ENCODE results near the gene UGT1A9.
"Not testable (repeated sequence)": the region's sequence is repeated elsewhere in the genome, so short reads cannot be mapped to it uniquely, and the experiment has no call there.

UGT1A9 gene

DNA sequence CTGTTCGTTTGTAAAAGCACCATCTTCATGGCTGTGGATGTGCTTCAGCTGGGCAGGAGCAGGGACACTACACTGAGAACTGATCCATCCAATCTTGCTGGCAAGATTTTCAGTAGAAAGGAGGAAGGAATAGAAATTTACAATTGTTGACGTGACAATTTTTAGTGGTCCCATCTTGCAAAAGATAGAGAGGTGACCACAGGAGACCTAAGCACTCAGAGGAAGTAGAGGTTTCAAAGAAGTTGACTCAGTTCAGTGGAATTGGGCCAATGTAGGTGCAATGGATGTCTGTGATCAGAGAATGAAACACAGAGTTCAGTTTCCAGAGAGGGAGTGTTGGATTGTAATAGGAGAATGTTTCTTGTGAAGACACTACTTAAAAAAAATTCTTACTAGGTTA, 42.4 kb downstream of the UGT1A9 start:
- Histone ChIP-seq H3K4me2 (ENCODE audit: insufficient read depth, low read length) (no peak overlapping the region), H3K4me1 (ENCODE audit: insufficient read depth, low read length) (no peaks in the 10 kb centered on the region), H3K9me3 (ENCODE audit: insufficient read depth, low read length, severe bottlenecking) (no peaks in the 10 kb centered on the region), H3K79me2 (ENCODE audit: insufficient read depth, low read length) (no peaks in the 10 kb centered on the region), H3K9ac (ENCODE audit: low read depth, low read length) (no peak overlapping the region), H4K20me1 (ENCODE audit: insufficient read depth, low read length) (no peaks in the 10 kb centered on the region), H3K4me3 (ENCODE audit: low read depth in 1 of 2, low read length in 2 of 2) (no peak overlapping the region), H3K27ac (ENCODE audit: low read length) (no peak overlapping the region), H2AFZ (ENCODE audit: low read depth, low read length) (no peak overlapping the region), H3K36me3 (ENCODE audit: insufficient read depth, low read length) (no peaks in the 10 kb centered on the region), H3K27me3 (ENCODE audit: insufficient read depth, low read length, poor library complexity) (peaks cover 7% of the 10 kb centered on the region)
- ATAC-seq (ENCODE audit: insufficient read depth, low read depth) (no peak), DNase-seq (no peak)
- TF ChIP-seq EZH2 (IDR thresholded peaks at IDR 0.05; ENCODE audit: borderline replicate concordance, low read depth, low read length, severe bottlenecking) = no peak
- TF ChIP-seq, protein P1, sequence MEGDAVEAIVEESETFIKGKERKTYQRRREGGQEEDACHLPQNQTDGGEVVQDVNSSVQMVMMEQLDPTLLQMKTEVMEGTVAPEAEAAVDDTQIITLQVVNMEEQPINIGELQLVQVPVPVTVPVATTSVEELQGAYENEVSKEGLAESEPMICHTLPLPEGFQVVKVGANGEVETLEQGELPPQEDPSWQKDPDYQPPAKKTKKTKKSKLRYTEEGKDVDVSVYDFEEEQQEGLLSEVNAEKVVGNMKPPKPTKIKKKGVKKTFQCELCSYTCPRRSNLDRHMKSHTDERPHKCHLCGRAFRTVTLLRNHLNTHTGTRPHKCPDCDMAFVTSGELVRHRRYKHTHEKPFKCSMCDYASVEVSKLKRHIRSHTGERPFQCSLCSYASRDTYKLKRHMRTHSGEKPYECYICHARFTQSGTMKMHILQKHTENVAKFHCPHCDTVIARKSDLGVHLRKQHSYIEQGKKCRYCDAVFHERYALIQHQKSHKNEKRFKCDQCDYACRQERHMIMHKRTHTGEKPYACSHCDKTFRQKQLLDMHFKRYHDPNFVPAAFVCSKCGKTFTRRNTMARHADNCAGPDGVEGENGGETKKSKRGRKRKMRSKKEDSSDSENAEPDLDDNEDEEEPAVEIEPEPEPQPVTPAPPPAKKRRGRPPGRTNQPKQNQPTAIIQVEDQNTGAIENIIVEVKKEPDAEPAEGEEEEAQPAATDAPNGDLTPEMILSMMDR (IDR thresholded peaks at IDR 0.05; ENCODE audit: borderline replicate concordance, extremely low read depth, low read length, poor library complexity, severe bottlenecking) = no peak

DNA sequence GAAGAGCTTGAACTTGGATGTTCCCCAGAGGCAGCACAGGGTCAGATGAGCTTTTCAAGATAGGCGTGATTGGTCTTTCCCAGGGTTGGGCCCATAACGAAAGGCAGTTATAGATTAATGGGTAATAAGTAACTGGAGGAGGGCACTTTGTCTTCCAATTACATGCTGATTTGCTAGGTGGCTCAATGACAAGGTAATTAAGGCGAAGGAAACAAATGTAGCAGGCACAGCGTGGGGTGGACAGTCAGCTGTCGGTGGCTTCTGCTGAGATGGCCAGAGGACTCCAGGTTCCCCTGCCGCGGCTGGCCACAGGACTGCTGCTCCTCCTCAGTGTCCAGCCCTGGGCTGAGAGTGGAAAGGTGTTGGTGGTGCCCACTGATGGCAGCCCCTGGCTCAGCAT, 46.9 kb downstream of the UGT1A9 start, which contains the start of gene UGT1A4:
Gene UGT1A4 (plus strand): TSS at position 185 of the 400 bp plus-strand sequence. CDS start 85 bp downstream, at position 270.
- Histone ChIP-seq H3K9me3 (ENCODE audit: insufficient read depth, low read length, severe bottlenecking) (no peaks in the 10 kb centered on the region), H3K36me3 (ENCODE audit: insufficient read depth, low read length) (no peaks in the 10 kb centered on the region), H3K27ac (ENCODE audit: low read length) (no peak within 1 kb of the TSS), H3K4me2 (ENCODE audit: insufficient read depth, low read length) (no peak within 1 kb of the TSS), H2AFZ (ENCODE audit: low read depth, low read length) (no peak within 1 kb of the TSS), H4K20me1 (ENCODE audit: insufficient read depth, low read length) (no peaks in the 10 kb centered on the region), H3K27me3 (ENCODE audit: insufficient read depth, low read length, poor library complexity) (peaks cover 7% of the 10 kb centered on the region), H3K79me2 (ENCODE audit: insufficient read depth, low read length) (no peaks in the 10 kb centered on the region), H3K4me3 (ENCODE audit: low read depth in 1 of 2, low read length in 2 of 2) (no peak within 1 kb of the TSS), H3K9ac (ENCODE audit: low read depth, low read length) (no peak within 1 kb of the TSS), H3K4me1 (ENCODE audit: insufficient read depth, low read length) (no peaks in the 10 kb centered on the region)
- TF ChIP-seq EZH2 (IDR thresholded peaks at IDR 0.05; ENCODE audit: borderline replicate concordance, low read depth, low read length, severe bottlenecking) = no peak
- TF ChIP-seq, protein P1 (IDR thresholded peaks at IDR 0.05; ENCODE audit: borderline replicate concordance, extremely low read depth, low read length, poor library complexity, severe bottlenecking) = no peak
- DNase-seq (no peak), ATAC-seq (ENCODE audit: insufficient read depth, low read depth) (no peak)

DNA sequence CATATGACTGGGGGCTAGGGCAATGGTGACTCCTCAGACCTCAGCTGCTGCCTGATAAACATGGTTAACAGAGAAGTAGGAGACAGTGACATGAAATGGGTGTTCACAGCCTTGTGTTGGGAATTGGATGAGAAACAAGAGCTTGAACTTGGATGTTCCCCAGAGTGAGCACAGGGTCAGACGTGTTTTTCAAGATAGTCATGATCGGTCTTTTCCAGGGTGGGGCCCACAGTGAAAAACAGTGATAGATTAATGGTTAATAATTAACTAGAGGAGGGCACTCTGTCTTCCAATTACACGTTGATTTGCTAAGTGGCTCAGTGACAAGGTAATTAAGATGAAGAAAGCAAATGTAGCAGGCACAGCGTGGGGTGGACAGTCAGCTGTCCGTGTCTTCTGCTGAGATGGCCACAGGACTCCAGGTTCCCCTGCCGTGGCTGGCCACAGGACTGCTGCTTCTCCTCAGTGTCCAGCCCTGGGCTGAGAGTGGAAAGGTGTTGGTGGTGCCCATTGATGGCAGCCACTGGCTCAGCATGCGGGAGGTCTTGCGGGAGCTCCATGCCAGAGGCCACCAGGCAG, 57.1 kb downstream of the UGT1A9 start, which contains the start of gene UGT1A3:
Gene UGT1A3 (plus strand): TSS at position 320 of the 579 bp plus-strand sequence. CDS start 85 bp downstream, at position 405.
- Histone ChIP-seq H3K4me2 (ENCODE audit: insufficient read depth, low read length) (no peak within 1 kb of the TSS), H3K27ac (ENCODE audit: low read length) (no peak within 1 kb of the TSS), H2AFZ (ENCODE audit: low read depth, low read length) (no peak within 1 kb of the TSS), H3K4me1 (ENCODE audit: insufficient read depth, low read length) (no peaks in the 10 kb centered on the region), H3K36me3 (ENCODE audit: insufficient read depth, low read length) (no peaks in the 10 kb centered on the region), H3K27me3 (ENCODE audit: insufficient read depth, low read length, poor library complexity) (no peaks in the 10 kb centered on the region), H3K79me2 (ENCODE audit: insufficient read depth, low read length) (no peaks in the 10 kb centered on the region), H4K20me1 (ENCODE audit: insufficient read depth, low read length) (no peaks in the 10 kb centered on the region), H3K9me3 (ENCODE audit: insufficient read depth, low read length, severe bottlenecking) (no peaks in the 10 kb centered on the region), H3K9ac (ENCODE audit: low read depth, low read length) (no peak within 1 kb of the TSS), H3K4me3 (ENCODE audit: low read depth in 1 of 2, low read length in 2 of 2) (no peak within 1 kb of the TSS)
- TF ChIP-seq, protein P1 (IDR thresholded peaks at IDR 0.05; ENCODE audit: borderline replicate concordance, extremely low read depth, low read length, poor library complexity, severe bottlenecking) = no peak
- TF ChIP-seq EZH2 (IDR thresholded peaks at IDR 0.05; ENCODE audit: borderline replicate concordance, low read depth, low read length, severe bottlenecking) = no peak
- DNase-seq (no peak), ATAC-seq (ENCODE audit: insufficient read depth, low read depth) (no peak)

DNA sequence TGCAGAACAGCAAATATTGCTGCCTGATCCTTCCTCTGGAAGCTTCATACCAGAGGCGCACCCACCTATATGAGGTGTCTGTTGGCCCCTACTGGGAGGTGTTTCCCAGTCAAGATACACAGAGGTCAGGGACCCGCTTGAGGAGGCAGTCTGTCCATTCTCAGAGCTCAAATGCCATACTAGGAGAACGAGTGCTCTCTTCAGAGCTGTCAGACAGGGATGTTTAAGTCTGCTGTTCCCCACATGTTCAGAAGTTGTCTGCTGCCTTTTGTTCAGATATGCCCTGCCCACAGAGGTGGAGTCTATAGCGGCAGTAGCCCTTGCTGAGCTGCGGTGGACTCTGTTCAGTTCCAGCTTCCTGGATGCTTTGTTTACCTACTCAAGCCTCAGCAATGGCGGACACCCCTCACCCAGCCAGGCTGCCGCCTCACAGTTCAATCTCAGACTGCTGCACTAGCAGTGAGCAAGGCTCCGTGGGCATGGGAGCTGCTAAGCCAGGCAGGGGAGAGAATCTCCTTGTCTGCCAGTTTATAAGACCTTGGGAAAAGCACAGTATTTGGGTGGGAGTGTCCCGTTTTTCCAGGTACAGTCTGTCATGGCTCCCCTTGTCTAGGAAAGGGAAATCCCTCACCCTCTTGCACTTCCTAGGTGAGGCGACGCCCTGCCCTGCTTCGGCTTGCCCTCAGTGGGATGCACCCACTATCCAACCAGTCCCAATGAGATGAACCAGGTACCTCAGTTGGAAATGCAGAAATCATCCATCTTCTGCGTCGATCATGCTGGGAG, 65.4 kb downstream of the UGT1A9 start:
- H3K36me3 ChIP-seq (ENCODE audit: insufficient read depth, low read length); H4K20me1 ChIP-seq (ENCODE audit: insufficient read depth, low read length); H3K27ac ChIP-seq (ENCODE audit: low read length); H3K4me2 ChIP-seq (ENCODE audit: insufficient read depth, low read length); H3K9me3 ChIP-seq (ENCODE audit: insufficient read depth, low read length, severe bottlenecking); H3K4me3 ChIP-seq (ENCODE audit: low read depth in 1 of 2, low read length in 2 of 2); H3K4me1 ChIP-seq (ENCODE audit: insufficient read depth, low read length); H3K79me2 ChIP-seq (ENCODE audit: insufficient read depth, low read length); H2AFZ ChIP-seq (ENCODE audit: low read depth, low read length); ATAC-seq (ENCODE audit: insufficient read depth, low read depth); DNase-seq; H3K27me3 ChIP-seq (ENCODE audit: insufficient read depth, low read length, poor library complexity); H3K9ac ChIP-seq (ENCODE audit: low read depth, low read length): not testable (repeated sequence)

Measured in DND-41 (cell line).